HG02852 (cell line): ENCODE data around the gene CTNNA3.

ENCODE experiments used
- ATAC-seq: cut with Tn5 transposase; IDR thresholded peaks from one replicate; pipeline ENCODE4 v1.9.1; 2021; ENCODE audit warnings: mild to moderate bottlenecking, moderate library complexity; ENCODE audit not compliant: unreplicated experiment

The CTNNA3 gene

GRCh38 chr10:66717231-66717981 lies 978.6 kb downstream of the CTNNA3 start:
- no peak for ATAC-seq

- no peak for ATAC-seq
These were observed 981.3 kb downstream of the CTNNA3 start for GRCh38 chr10:66714741-66715140.

- ATAC-seq = no peak
These were observed 982.6 kb downstream of the CTNNA3 start for GRCh38 chr10:66713387-66713786.

GRCh38 chr10:66698069-66698468 lies 997.9 kb downstream of the CTNNA3 start:
- no peak for ATAC-seq

- no peak for ATAC-seq
These were observed 1000.9 kb downstream of the CTNNA3 start for GRCh38 chr10:66695046-66695445.

GRCh38 chr10:66684581-66684980 lies 1011.4 kb downstream of the CTNNA3 start:
- ATAC-seq = no peak

- ATAC-seq = no peak
These were observed 1015.1 kb downstream of the CTNNA3 start for GRCh38 chr10:66680886-66681285.

GRCh38 chr10:66678521-66678920 lies 1017.5 kb downstream of the CTNNA3 start:
- no peak for ATAC-seq

GRCh38 chr10:66673071-66673470 lies 1022.9 kb downstream of the CTNNA3 start:
- ATAC-seq = no peak

- ATAC-seq = no peak
These were observed 1024.4 kb downstream of the CTNNA3 start for GRCh38 chr10:66671562-66671961.

- no peak for ATAC-seq
These were observed 1024.9 kb downstream of the CTNNA3 start for GRCh38 chr10:66671064-66671463.

- no peak for ATAC-seq
These were observed 1039.5 kb downstream of the CTNNA3 start for GRCh38 chr10:66656499-66656898.

- ATAC-seq = no peak
These were observed 1041.1 kb downstream of the CTNNA3 start for GRCh38 chr10:66654861-66655260.

GRCh38 chr10:66651308-66652082 lies 1044.5 kb downstream of the CTNNA3 start:
- no peak for ATAC-seq

- no peak for ATAC-seq
These were observed 1046.4 kb downstream of the CTNNA3 start for GRCh38 chr10:66649626-66650025.

GRCh38 chr10:66642217-66642616 lies 1053.8 kb downstream of the CTNNA3 start:
- no peak for ATAC-seq

- no peak for ATAC-seq
These were observed 1056.6 kb downstream of the CTNNA3 start for GRCh38 chr10:66639371-66639770.

- ATAC-seq = no peak
These were observed 1058.5 kb downstream of the CTNNA3 start for GRCh38 chr10:66637273-66638036.

GRCh38 chr10:66629996-66630395 lies 1066.0 kb downstream of the CTNNA3 start:
- ATAC-seq = no peak

GRCh38 chr10:66627156-66627555 lies 1068.8 kb downstream of the CTNNA3 start:
- ATAC-seq = peak; percentile 45
